ENCODE results near the gene RAB40B. TPM values are rescaled to one million over a fixed set of nuclear protein-coding genes. Genes with fewer than 3 reads are reported as not detected.

Gene RAB40B
- total and polyA plus RNA-seq, 2 of the 13 experiments (the other 11 are each of a cell fraction or from before 2014, with no cell fraction given) = 6.2 to 6.5 TPM

DNA sequence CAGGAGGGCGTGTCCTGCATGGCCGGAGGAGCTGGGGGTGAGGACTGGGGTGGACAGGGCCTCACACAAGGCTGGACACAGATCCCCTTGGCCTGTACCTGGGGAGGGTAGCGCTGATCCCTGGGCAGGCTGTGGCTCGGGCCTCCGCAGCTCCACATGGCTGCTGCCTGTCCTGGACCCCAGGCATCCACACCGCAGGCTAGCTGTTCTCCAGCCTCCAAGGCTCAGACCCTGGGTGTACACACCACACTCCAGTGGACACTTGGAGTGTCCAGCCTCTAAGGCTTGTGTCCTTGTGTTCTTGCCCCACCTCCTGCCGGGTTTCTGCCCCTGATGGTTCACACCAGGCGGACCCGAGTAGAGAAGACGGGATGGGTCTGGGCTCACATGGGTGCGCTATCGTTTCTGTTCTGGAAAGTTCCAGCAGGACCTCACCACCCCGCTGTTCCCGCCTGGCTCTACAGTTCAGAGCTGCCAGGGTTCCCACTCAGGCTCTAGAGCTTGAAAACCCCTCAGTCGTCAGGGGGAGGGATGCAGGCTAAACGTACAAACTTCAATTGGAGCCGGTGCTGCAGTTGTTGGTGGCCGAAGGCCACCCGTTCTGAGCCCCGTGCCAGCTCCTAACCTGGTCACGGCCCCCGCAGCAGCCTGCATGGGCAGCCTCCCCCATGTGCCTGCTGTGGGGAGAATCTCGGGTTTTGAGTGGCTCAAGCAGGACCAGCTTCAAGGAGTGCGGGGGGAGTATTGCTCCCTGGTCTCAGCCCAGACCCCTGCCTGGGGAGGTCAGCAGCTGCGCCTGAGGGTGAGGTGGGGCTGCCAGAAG, 11.4 kb upstream of the RAB40B start:
- FAIRE-seq (no peak), ATAC-seq (peak; percentile 8), DNase-seq (ENCODE audit: low spot score) (no peak)
- 37% methylated on average over 19 of the region's 25 CpGs for WGBS (ENCODE audit: low lambda C conversion rate)
- no TSS peak for BruUV-seq (replicated peaks)
- Histone ChIP-seq H3K9ac (ENCODE audit: insufficient read depth, low read depth, low read length) (no peak overlapping the region), H3K4me2 (ENCODE audit: low read depth, low read length) (peak overlapping the region; percentile 41), H3K4me1 (ENCODE audit: insufficient read depth, low read length) (peaks cover 57% of the 10 kb centered on the region), H2AFZ (ENCODE audit: low read length) (no peak overlapping the region), H3K4me3 (replicated peaks in 1 of 3; ENCODE audit: insufficient read depth in 1 of 3, low read depth in 2 of 3, low read length in 3 of 3) (peak overlapping the region in 1 of 3 experiments; percentile 29; a peak in 1 of 6 replicates), H3K27me3 (ENCODE audit: control insufficient read depth in 1 of 2, insufficient read depth in 2 of 2, low read length in 2 of 2) (peaks cover 5 to 25% of the 10 kb centered on the region in 2 experiments; a peak in 3 of 5 replicates), H4K20me1 (ENCODE audit: insufficient read depth, low read length) (no peaks in the 10 kb centered on the region), H3K36me3 (replicated peaks in 1 of 2; ENCODE audit: control insufficient read depth in 1 of 2, insufficient read depth in 2 of 2, low read length in 2 of 2) (no peaks in the 10 kb centered on the region), H3K79me2 (ENCODE audit: insufficient read depth, low read length) (no peaks in the 10 kb centered on the region), H3K27ac (ENCODE audit: extremely low read length, insufficient read depth, low read length) (no peak overlapping the region), H3K9me3 (ENCODE audit: low read length) (no peaks in the 10 kb centered on the region)
- ChIA-PET CTCF (ENCODE audit: low intra/inter-chr PET ratio, low total read pairs) (interaction anchor here (2.3 kb wide), 1 partner anchor 41 kb away, joined by 7 read pairs; no protein-coding TSS in a partner anchor), POLR2A (interaction anchor here (0.9 kb wide), 1 partner anchor 28 kb away, joined by 4 read pairs; no protein-coding TSS in a partner anchor)
- in situ Hi-C loops (cut with HindIII; ENCODE audit: extremely low pct_ligation_motif_present, low pct_unique_long_range_greater_than_20kb) (no loop called here), intact Hi-C loops (cut with micrococcal nuclease; ENCODE audit: unreplicated experiment) (loop anchor here (2.0 kb wide), 1 partner anchor 31 kb away; no protein-coding TSS in a partner anchor)
- TF ChIP-seq SNAPC2 (CRISPR knock-in tag; IDR thresholded peaks at IDR 0.05) (no peak), ZNF891 (CRISPR knock-in tag; IDR thresholded peaks at IDR 0.05) (peak; percentile 65; the same call in 1 of the 2 replicates), RFX5 (IDR thresholded peaks at IDR 0.05; ENCODE audit: low read depth, low read length) (no peak), ZNF598 (CRISPR knock-in tag; IDR thresholded peaks at IDR 0.05; ENCODE audit: borderline replicate concordance) (no peak), SP4 (CRISPR knock-in tag; IDR thresholded peaks at IDR 0.05) (0 out of 2 replicates have a peak, but pooled peaks have one; percentile 45), ZNF563 (CRISPR knock-in tag; IDR thresholded peaks at IDR 0.05) (peak; percentile 40; the same call in 1 of the 2 replicates), ZFY (CRISPR knock-in tag; IDR thresholded peaks at IDR 0.05) (no peak), MZF1 (CRISPR knock-in tag; IDR thresholded peaks at IDR 0.05; ENCODE audit: borderline replicate concordance) (0 out of 2 replicates have a peak, but pooled peaks have one; percentile 30)
- TF ChIP-seq, protein P1, sequence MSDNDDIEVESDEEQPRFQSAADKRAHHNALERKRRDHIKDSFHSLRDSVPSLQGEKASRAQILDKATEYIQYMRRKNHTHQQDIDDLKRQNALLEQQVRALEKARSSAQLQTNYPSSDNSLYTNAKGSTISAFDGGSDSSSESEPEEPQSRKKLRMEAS (IDR thresholded peaks at IDR 0.05) = 0 out of 2 replicates have a peak, but pooled peaks have one; percentile 51
- TF ChIP-seq, protein P2, sequence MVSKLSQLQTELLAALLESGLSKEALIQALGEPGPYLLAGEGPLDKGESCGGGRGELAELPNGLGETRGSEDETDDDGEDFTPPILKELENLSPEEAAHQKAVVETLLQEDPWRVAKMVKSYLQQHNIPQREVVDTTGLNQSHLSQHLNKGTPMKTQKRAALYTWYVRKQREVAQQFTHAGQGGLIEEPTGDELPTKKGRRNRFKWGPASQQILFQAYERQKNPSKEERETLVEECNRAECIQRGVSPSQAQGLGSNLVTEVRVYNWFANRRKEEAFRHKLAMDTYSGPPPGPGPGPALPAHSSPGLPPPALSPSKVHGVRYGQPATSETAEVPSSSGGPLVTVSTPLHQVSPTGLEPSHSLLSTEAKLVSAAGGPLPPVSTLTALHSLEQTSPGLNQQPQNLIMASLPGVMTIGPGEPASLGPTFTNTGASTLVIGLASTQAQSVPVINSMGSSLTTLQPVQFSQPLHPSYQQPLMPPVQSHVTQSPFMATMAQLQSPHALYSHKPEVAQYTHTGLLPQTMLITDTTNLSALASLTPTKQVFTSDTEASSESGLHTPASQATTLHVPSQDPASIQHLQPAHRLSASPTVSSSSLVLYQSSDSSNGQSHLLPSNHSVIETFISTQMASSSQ (IDR thresholded peaks at IDR 0.05; ENCODE audit: low read depth) = no peak
- TF ChIP-seq, protein P2 (CRISPR knock-in tag; IDR thresholded peaks at IDR 0.05; ENCODE audit: borderline replicate concordance) = 0 out of 2 replicates have a peak, but pooled peaks have one; percentile 22
- TF ChIP-seq, protein P3, sequence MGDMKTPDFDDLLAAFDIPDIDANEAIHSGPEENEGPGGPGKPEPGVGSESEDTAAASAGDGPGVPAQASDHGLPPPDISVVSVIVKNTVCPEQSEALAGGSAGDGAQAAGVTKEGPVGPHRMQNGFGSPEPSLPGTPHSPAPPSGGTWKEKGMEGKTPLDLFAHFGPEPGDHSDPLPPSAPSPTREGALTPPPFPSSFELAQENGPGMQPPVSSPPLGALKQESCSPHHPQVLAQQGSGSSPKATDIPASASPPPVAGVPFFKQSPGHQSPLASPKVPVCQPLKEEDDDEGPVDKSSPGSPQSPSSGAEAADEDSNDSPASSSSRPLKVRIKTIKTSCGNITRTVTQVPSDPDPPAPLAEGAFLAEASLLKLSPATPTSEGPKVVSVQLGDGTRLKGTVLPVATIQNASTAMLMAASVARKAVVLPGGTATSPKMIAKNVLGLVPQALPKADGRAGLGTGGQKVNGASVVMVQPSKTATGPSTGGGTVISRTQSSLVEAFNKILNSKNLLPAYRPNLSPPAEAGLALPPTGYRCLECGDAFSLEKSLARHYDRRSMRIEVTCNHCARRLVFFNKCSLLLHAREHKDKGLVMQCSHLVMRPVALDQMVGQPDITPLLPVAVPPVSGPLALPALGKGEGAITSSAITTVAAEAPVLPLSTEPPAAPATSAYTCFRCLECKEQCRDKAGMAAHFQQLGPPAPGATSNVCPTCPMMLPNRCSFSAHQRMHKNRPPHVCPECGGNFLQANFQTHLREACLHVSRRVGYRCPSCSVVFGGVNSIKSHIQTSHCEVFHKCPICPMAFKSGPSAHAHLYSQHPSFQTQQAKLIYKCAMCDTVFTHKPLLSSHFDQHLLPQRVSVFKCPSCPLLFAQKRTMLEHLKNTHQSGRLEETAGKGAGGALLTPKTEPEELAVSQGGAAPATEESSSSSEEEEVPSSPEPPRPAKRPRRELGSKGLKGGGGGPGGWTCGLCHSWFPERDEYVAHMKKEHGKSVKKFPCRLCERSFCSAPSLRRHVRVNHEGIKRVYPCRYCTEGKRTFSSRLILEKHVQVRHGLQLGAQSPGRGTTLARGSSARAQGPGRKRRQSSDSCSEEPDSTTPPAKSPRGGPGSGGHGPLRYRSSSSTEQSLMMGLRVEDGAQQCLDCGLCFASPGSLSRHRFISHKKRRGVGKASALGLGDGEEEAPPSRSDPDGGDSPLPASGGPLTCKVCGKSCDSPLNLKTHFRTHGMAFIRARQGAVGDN (CRISPR knock-in tag; IDR thresholded peaks at IDR 0.05) = peak; percentile 74
